Esophagus squamous epithelium (tissue), 4 donors: ENCODE data around the gene GPR141.

Experiments used
- CTCF ChIP-seq, 6 experiments: fragments of 450-650 bp in 4 of 6; fragments of 200-600 bp in 2 of 6; sonication (generic) in 2 of 6; IDR thresholded peaks; one replicate each; pipeline ENCODE4 v1.5.1; 2016 to 2019; ENCODE audit warnings: antibody characterized with exemption in 6 of 6, mild to moderate bottlenecking in 4 of 6, moderate library complexity in 4 of 6
- POLR2A ChIP-seq, 4 donors: fragments of 450-650 bp; IDR thresholded peaks; one replicate each; pipeline ENCODE4 v1.6.1; 2017; ENCODE audit warnings: antibody characterized with exemption in 4 of 4, mild to moderate bottlenecking in 4 of 4, moderate library complexity in 3 of 4

DNA sequence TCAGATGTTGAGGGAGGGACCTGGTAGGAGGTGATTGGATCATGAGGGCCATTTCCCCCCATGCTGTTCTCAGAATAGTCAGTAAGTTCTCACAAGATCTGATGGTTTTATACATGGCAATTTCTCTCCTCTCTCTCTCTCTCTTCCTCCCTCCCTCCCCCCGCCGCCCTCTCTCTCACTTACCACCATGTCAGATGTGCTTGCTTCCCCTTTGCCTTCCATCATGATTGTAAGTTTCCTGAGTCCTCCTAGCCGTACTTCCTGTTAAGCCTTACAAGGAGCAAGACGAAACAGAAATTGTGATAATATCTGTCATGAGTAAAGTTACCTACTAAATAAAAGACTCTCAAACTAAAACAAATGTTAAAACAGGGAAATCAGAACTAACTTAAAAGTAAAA, 19.9 kb upstream of the GPR141 start:
- no peak for TF ChIP-seq CTCF (IDR thresholded peaks at IDR 0.05)
- no peak for TF ChIP-seq POLR2A (IDR thresholded peaks at IDR 0.05)
